ENCODE measurements around the gene SMARCD1.

GRCh38 chr12:50110127-50110761, 25.1 kb downstream of the SMARCD1 start:
- TF ChIP-seq CTCF (IDR thresholded peaks at IDR 0.05) (no peak), POLR2A (IDR thresholded peaks at IDR 0.05) (no peak)
